HFF-Myc (cell line): Measurements from ENCODE around the gene ZNF391.
"Not testable (repeated sequence)": the region's sequence is repeated elsewhere in the genome, so short reads cannot be mapped to it uniquely, and the experiment has no call there.

Experiments
- DNase-seq: peaks from one replicate; pipeline ENCODE4 v3.0.0-alpha.2; 2011; ENCODE audit warnings: low read depth; ENCODE audit errors: extremely low read depth
- H3K4me3 ChIP-seq: replicated peaks from 2 replicates; pipeline ENCODE4 v1.5.1; 2011; ENCODE audit warnings: low read depth, mild to moderate bottlenecking, control low read depth, low read length
- TF ChIP-seq, protein P1 (sequence below): IDR thresholded peaks from 2 replicates; pipeline ENCODE4 v1.5.1; 2012; ENCODE audit warnings: mild to moderate bottlenecking, low read depth, low read length, control low read depth; ENCODE audit errors: missing control alignments

Gene ZNF391

GRCh38 chr6:27419363-27419762 is 30.8 kb downstream of the ZNF391 start:
- TF ChIP-seq, protein P1, sequence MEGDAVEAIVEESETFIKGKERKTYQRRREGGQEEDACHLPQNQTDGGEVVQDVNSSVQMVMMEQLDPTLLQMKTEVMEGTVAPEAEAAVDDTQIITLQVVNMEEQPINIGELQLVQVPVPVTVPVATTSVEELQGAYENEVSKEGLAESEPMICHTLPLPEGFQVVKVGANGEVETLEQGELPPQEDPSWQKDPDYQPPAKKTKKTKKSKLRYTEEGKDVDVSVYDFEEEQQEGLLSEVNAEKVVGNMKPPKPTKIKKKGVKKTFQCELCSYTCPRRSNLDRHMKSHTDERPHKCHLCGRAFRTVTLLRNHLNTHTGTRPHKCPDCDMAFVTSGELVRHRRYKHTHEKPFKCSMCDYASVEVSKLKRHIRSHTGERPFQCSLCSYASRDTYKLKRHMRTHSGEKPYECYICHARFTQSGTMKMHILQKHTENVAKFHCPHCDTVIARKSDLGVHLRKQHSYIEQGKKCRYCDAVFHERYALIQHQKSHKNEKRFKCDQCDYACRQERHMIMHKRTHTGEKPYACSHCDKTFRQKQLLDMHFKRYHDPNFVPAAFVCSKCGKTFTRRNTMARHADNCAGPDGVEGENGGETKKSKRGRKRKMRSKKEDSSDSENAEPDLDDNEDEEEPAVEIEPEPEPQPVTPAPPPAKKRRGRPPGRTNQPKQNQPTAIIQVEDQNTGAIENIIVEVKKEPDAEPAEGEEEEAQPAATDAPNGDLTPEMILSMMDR: no peak
- H3K4me3 ChIP-seq: no peak overlapping the region
- no peak for DNase-seq

DNA sequence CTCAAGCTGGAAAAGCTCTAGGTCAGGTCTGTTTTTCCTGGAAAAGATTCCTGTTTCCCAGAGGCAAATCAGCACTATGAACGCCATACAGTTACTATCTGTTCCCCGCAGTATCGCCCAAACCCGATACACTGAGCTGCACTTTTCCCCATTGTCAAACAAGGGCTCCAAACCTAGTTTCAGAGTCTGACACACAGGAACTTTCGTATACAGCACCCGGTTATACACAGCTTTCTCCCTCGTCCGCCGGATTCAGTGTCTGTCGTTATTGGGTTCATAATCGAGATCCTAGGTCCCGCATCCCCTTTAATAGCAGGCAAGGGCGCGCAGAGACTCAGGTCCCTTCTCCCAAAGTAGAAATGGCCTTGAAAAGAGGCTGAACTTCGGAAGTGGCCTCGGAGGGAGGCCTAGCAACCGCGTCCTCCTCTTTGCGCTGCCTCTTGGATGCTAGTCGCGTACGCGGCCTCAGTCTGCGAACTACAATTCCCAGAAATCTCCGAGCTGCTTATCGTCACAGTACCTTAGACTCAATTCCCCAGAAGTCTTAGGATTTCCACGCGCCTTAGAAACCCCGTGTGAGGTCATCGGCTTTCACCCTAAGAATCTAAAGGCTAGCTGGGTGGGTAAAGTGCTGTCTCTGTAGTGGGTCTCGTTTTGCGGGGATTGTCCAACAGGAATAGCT is 34.2 kb downstream of the ZNF391 start:
- DNase-seq: no peak
- H3K4me3 ChIP-seq: no peak overlapping the region
- TF ChIP-seq, protein P1: no peak

DNA sequence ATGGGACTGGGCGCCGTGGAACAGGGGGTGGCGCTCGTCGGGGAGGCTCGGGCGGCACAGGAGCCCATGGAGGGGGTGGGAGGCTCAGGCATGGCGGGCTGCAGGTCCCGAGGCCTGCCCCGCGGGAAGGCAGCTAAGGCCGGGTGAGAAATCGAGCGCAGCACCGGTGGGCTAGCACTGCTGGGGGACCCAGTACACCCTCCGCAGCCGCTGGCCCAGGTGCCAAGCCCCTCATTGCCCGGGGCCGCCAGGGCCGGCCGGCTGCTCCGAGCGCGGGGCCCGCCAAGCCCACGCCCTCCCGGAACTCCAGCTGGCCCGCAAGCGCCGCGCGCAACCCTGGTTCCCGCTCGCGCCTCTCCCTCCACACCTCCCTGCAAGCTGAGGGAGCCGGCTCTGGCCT is 36.3 kb downstream of the ZNF391 start:
- not testable (repeated sequence) for DNase-seq, H3K4me3 ChIP-seq

DNA sequence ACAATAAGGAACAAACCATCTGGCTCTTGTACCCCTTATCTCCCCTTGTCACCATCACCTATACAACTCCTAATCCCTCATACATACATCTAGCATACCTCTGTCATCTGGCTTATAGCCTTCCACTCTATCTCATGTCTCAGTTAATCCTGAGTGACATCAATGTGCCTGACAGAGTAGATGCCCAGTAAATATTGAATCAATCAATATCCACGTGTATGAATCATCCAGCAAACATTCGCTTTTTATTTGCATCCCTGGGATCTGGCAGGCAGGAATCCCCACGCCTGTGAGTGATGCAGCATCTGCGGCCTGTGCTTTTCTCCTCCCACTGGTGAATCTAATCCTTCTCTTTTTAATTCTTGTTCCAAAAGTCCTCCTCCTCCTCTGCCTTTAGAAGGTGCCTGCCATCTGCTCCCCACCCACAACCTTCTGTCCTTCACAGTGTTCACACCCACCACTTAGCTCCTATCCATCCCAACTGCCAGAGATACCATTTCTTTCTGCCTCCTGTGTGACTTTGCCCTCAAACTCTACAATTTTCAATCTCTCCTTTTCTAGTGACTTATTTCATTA is 37.6 kb downstream of the ZNF391 start:
- no peak for DNase-seq
- H3K4me3 ChIP-seq: no peak overlapping the region
- TF ChIP-seq, protein P1: no peak

DNA sequence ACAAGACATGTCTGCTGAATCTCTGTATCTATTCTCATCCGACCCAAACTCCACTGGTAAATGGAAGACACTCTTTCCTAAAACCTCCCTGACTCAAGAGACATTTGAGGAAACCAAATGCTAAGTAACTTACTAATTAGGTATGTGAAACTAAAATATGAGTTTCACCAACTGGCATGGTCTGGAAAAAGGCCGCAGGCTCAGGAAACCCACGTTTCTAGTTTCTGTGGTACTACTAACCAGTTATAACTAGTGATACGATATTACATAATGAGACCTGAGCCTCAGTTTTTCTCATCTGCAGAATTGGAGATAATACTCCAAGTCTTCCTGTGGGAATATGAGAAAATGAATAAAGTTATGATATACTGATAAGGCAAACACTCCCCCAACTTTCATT is 39.9 kb downstream of the ZNF391 start:
- TF ChIP-seq, protein P1: no peak
- no peak for DNase-seq
- H3K4me3 ChIP-seq: no peak overlapping the region

- DNase-seq: no peak
Measured at GRCh38 chr6:27428966-27429365, 40.4 kb downstream of the ZNF391 start.

DNA sequence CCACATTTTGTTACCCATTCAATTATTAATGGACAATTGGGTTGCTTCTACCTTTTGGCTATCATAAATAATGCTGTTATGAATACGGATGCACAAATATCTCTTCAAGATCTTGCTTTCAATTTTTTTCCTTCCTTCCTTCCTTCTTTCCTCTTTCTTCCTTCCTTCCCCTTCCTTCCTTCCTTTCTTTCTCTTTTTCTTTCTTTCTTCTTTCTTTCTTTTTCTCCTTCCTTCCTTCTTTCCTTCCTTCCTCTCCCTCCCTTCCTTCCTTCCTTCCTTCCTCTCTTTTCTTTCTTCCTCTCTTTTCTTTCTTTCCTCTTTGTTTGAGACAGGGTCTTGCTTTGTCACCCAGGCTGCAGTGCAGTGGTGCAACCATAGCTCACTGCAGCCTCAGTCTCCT is 45.2 kb downstream of the ZNF391 start:
- H3K4me3 ChIP-seq: no peak overlapping the region
- DNase-seq: no peak
- TF ChIP-seq, protein P1: no peak

More at GRCh38 chr6:27428966-27429365, 40.4 kb downstream of the ZNF391 start:
- TF ChIP-seq, protein P1: no peak
- H3K4me3 ChIP-seq: no peak overlapping the region
